MM.1S (cell line): ENCODE results near the gene MDH1.
A peak's percentile ranks its signal among the peaks of the same experiment; 100 is the strongest.

Experiments
- DNase-seq: peaks from one replicate; pipeline ENCODE4 v3.0.0-alpha.2; 2015
- H2AFZ ChIP-seq: fragments of 300-600 bp; sonication (generic); 2 replicates; pipeline ENCODE4 v1.6.0; 2016; ENCODE audit warnings: antibody characterized with exemption, low read length
- H3F3A ChIP-seq: fragments of 300-600 bp; sonication (generic); 2 replicates; pipeline ENCODE4 v1.6.1; 2016; ENCODE audit warnings: mild to moderate bottlenecking, antibody characterized with exemption, low read length, moderate library complexity, mixed read lengths; ENCODE audit not compliant: insufficient read depth
- H3K27ac ChIP-seq: fragments of 300-600 bp; sonication (generic); 2 replicates; pipeline ENCODE4 v1.5.1; 2016; ENCODE audit warnings: mild to moderate bottlenecking, low read length
- H3K27me3 ChIP-seq: fragments of 300-600 bp; sonication (generic); replicated peaks from 2 replicates; pipeline ENCODE4 v1.6.0; 2016; ENCODE audit warnings: low read length; ENCODE audit not compliant: insufficient read depth
- H3K36me3 ChIP-seq: fragments of 300-600 bp; sonication (generic); replicated peaks from 2 replicates; pipeline ENCODE4 v1.6.1; 2016; ENCODE audit warnings: mild to moderate bottlenecking, low read length, mixed read lengths; ENCODE audit not compliant: insufficient read depth
- H3K4me1 ChIP-seq: fragments of 300-600 bp; sonication (generic); 2 replicates; pipeline ENCODE4 v1.6.1; 2016; ENCODE audit warnings: low read length, mixed read lengths
- H3K4me2 ChIP-seq: fragments of 300-600 bp; sonication (generic); 2 replicates; pipeline ENCODE4 v1.6.0; 2016; ENCODE audit warnings: low read depth, low read length
- H3K4me3 ChIP-seq: fragments of 300-600 bp; sonication (generic); 2 replicates; pipeline ENCODE4 v1.5.1; 2016; ENCODE audit warnings: low read length, mixed read lengths
- H3K79me2 ChIP-seq: fragments of 300-600 bp; sonication (generic); 2 replicates; pipeline ENCODE4 v1.6.1; 2016; ENCODE audit warnings: mixed run types, low read length, mixed read lengths
- H3K9ac ChIP-seq: fragments of 300-600 bp; sonication (generic); 2 replicates; pipeline ENCODE4 v1.6.1; 2016; ENCODE audit warnings: low read length, mixed read lengths
- H3K9me2 ChIP-seq: fragments of 300-600 bp; sonication (generic); replicated peaks from 2 replicates; pipeline ENCODE4 v1.6.1; 2016; ENCODE audit warnings: mild to moderate bottlenecking, low read length, mixed read lengths; ENCODE audit not compliant: insufficient read depth
- H3K9me3 ChIP-seq: fragments of 300-600 bp; sonication (generic); replicated peaks from 2 replicates; pipeline ENCODE4 v1.6.1; 2016; ENCODE audit warnings: mild to moderate bottlenecking, low read length, mixed read lengths; ENCODE audit not compliant: insufficient read depth
- H4K20me1 ChIP-seq: fragments of 300-600 bp; sonication (generic); 2 replicates; pipeline ENCODE4 v1.6.1; 2016; ENCODE audit warnings: mild to moderate bottlenecking, low read length, moderate library complexity, mixed read lengths; ENCODE audit not compliant: insufficient read depth
- CTCF ChIP-seq: fragments of 300-600 bp; sonication (generic); IDR thresholded peaks from 2 replicates; pipeline ENCODE4 v1.5.1; 2016; ENCODE audit warnings: antibody characterized with exemption, low read length, mixed read lengths
- EZH2 ChIP-seq: fragments of 300-600 bp; sonication (generic); optimal IDR thresholded peaks from 2 replicates; pipeline ENCODE3; 2017; ENCODE audit warnings: low read depth, mild to moderate bottlenecking, antibody characterized with exemption, low read length, mixed read lengths
- EZH2phosphoT487 ChIP-seq: fragments of 300-600 bp; sonication (generic); IDR thresholded peaks from 2 replicates; pipeline ENCODE4 v1.6.1; 2018; ENCODE audit warnings: antibody characterized with exemption, low read length

MDH1 gene

GRCh38 chr2:63590626-63591408 lies 2.1 kb downstream of the MDH1 start:
- Histone ChIP-seq H4K20me1 (no peaks in the 10 kb centered on the region; the same call in 1 of the 2 replicates), H2AFZ (no peak overlapping the region), H3K9me3 (no peaks in the 10 kb centered on the region), H3K27me3 (no peaks in the 10 kb centered on the region), H3F3A (peaks cover 17% of the 10 kb centered on the region), H3K79me2 (peaks cover 84% of the 10 kb centered on the region), H3K4me1 (peaks cover 32% of the 10 kb centered on the region), H3K27ac (peak overlapping the region; percentile 18; the same call in 1 of the 2 replicates), H3K4me3 (peak overlapping the region; percentile 93; the same call in 1 of the 2 replicates), H3K36me3 (0 out of 2 replicates have a peak, but pooled peaks cover 10% of the 10 kb centered on the region), H3K4me2 (peak overlapping the region; percentile 89), H3K9me2 (no peaks in the 10 kb centered on the region), H3K9ac (no peak overlapping the region)
- peak; percentile 80 for DNase-seq
- no peak for TF ChIP-seq EZH2phosphoT487
- no peak for TF ChIP-seq CTCF
- TF ChIP-seq EZH2 = no peak

- H3F3A ChIP-seq = peaks cover 17% of the 10 kb centered on the region
- no peak overlapping the region for H3K9ac ChIP-seq
- H3K9me2 ChIP-seq = no peaks in the 10 kb centered on the region
- no peaks in the 10 kb centered on the region for H3K9me3 ChIP-seq
- H3K27me3 ChIP-seq = no peaks in the 10 kb centered on the region
- H3K27ac ChIP-seq = peak overlapping the region; percentile 18; the same call in 1 of the 2 replicates
- no peak overlapping the region for H2AFZ ChIP-seq
- H4K20me1 ChIP-seq = no peaks in the 10 kb centered on the region; the same call in 1 of the 2 replicates
- TF ChIP-seq EZH2phosphoT487 = no peak
- TF ChIP-seq EZH2 = no peak
- TF ChIP-seq CTCF = no peak
- peak overlapping the region; percentile 36 for H3K4me2 ChIP-seq
- peaks cover 32% of the 10 kb centered on the region for H3K4me1 ChIP-seq
- peaks cover 87% of the 10 kb centered on the region for H3K79me2 ChIP-seq
- 0 out of 2 replicates have a peak, but pooled peaks cover 10% of the 10 kb centered on the region for H3K36me3 ChIP-seq
- H3K4me3 ChIP-seq = no peak overlapping the region
- no peak for DNase-seq
Observed at GRCh38 chr2:63591566-63592175, 2.9 kb downstream of the MDH1 start.

- Histone ChIP-seq H3K36me3 (peaks cover 17% of the 10 kb centered on the region; the same call in 1 of the 2 replicates), H4K20me1 (no peaks in the 10 kb centered on the region; the same call in 1 of the 2 replicates), H3K4me3 (no peak overlapping the region), H3K9me3 (no peaks in the 10 kb centered on the region), H3K27ac (no peak overlapping the region), H3K9ac (no peak overlapping the region), H3F3A (peaks cover 16% of the 10 kb centered on the region), H3K79me2 (peaks cover 79% of the 10 kb centered on the region), H3K4me2 (no peak overlapping the region), H2AFZ (no peak overlapping the region), H3K4me1 (peaks cover 23% of the 10 kb centered on the region), H3K27me3 (no peaks in the 10 kb centered on the region), H3K9me2 (no peaks in the 10 kb centered on the region)
- no peak for DNase-seq
- TF ChIP-seq CTCF (no peak), EZH2phosphoT487 (no peak), EZH2 (no peak)
Observed at GRCh38 chr2:63594660-63595059, 5.9 kb downstream of the MDH1 start.
